NCI-H524 (cell line): ENCODE data around the gene IGLL5.

Experiments used
- DNase-seq, 2 experiments: peaks; one replicate each; lab custom pipeline; 2025; lab: John Stamatoyannopoulos, UW

Gene IGLL5

DNA sequence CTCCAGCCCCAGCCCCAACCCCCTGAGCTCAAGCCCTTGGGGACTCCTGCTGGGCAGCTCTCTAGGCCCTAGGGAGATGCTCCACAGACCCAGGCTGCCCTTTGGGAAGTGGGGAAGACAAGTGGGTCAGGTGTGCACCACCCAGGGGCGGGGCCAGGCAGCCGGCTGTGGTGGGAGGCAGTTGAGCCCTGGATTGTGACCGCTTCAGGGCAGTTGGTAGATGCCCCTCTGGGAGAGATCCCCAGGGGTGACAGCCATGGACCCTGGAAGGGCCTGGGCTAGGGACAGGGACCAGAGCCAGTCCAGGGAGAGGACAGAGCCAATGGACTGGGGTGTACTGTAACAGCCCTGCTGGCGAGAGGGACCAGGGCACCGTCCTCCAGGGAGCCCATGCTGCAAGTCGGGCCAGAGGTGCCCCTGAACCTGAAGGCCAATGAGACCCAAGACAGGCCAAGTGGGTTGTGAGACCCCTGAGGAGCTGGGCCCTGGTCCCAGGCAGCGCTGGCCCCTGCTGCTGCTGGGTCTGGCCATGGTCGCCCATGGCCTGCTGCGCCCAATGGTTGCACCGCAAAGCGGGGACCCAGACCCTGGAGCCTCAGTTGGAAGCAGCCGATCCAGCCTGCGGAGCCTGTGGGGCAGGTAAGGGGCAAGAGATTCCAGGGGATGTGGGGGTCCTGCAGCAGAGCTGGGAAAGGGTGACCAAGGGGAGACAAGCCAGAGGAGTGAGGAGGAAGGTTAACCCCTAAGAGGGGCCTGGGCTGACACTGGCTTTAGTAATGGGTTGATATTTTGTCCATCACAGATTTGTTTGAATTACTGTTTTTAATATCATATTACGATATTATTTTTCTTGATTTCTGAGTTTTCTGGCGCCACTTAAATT is at the start of gene IGLL5:
Gene IGLL5, plus strand, starts transcription at position 196 of the 883 bp plus-strand sequence. Its CDS starts 238 bp downstream, at position 434.
- DNase-seq: no peak

DNA sequence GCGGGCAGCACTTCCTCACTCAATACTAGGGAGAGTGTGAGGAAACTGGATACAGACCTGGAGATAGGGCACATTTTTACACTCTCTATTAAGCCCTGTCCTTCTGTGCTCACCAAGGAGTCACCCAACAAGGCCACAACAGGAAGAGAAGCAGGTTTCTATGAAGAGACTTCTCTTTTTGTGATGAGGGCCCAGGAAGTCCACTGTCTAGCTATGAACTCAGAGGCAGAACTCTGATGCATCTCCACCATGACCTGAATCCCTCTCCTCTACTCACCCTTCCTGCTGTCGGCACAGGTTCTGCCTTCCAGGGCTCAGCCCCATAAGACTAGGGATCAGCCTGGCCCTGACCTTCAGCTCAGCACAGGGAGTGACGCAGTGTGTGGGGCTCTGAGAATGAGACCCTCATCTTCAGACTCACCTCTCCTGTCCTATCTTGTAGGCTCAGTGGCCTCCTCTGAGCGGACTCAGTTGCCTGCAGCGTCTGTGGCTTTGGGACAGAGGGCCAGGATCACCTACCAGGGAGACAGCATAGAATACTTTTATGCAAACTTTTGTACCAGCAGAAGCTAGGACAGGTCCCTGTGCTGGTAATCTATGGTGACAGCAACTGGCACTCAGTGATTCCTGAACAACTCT is 49.3 kb upstream of the IGLL5 start:
- DNase-seq: no peak

DNA sequence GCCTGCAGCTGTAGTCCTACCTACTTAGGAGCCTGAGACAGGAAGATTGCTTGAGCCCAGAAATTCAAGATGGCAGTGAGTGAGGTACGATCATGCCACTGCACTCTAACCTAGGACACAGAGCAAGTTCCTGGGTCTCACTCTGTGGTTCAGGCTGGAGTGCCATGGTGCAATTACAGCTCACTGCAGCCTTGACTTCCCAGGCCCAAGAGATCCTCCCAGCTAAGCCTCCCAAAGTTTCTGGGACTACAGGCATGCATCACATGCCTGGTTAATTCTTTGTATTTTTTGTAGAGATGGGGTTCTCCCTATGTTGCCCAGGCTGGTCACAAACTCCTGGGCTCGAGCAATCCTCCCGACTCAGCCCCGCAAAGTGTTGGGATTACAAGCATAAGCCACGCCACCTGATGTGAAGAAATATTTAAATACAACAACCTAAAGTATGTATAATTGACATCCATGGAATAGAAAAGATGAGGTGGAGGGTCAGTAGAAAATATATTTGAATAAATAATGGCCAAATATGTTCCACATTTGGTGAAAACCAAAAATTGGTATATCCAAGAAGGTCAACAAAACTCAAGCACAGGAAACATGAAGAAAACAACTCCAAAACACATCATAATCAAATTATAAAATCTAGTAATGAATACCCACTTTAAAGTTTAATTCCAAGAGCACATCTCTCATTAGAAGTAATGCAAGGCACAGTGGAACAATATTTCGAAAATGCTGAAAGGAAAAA is 47.9 kb upstream of the IGLL5 start:
- DNase-seq: no peak

DNA sequence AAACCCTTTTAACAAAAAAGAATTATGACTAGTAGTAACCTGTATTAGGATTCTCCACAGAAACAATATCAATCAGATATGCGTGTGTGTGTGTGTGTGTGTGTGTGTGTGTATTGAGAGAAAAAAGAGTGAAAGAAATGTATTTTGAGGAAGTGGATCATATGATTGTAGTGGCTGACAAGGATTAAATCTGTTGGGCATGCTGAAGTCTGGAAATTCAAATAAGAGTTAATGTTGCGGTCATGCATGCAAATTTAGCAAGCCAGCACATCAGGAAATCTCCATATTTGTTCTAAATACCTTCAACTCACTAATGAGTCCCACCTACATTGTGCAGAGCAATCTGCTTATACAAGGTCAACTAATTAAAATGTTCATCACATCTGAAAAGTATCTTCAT is 46.8 kb upstream of the IGLL5 start:
- DNase-seq: peak in 1 of 2 experiments; percentile 52

DNA sequence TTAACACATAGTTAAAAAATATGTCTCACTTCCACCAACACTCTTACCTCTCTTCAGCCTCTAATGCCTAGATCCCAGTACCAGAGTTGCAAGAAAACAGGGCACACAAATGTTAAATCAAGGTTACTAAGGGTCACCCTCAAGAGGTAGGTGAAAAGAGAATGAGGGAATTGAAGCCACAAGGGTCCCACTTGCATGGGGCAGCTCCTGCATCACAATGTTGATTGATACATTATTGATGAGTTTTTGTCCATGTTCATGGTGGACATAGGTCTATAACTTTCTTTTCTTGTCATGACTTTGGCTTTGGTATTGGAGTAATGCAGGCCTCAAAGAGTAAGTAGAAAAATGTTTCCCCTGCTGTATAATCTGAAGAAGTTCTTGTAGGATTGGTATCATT is 46.0 kb upstream of the IGLL5 start:
- peak in 1 of 2 experiments; percentile 48 for DNase-seq

DNA sequence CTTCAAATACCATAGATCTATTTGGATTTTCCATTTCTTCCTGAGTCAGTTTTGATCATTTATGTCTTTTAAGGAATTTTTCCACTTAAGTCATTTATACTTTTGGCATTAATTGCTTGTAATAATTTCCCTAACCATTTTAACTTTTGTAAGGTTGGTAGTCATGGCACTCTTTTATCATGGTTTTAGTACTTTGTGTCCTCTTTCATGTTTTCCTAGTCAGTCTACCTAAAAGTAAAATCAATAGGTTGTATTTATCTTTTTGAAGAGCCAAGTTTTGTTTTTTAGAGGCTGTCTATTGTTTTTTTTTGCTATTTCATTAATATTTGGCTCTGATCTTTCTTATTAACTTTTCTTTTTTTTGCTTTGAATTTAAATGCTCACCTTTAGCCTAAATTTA is 45.5 kb upstream of the IGLL5 start:
- DNase-seq: no peak

DNA sequence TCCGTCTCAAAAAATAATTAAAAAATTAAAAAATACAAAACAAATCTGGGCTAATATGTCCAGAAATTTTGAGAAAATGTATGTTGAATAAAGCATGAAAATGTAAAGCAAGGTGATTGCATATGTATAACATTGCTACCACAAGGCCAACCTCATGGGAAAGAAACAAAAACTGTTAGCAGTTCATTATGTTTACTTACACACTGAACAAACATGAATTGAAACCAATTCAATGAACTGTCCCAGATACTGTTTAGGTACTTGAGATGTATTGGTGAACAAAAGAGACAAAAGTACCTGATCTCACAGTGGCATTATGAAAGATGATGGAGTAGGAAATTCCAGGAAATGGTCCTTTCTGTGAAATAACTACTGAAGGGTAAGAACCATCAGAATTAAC is 43.8 kb upstream of the IGLL5 start:
- DNase-seq: no peak

DNA sequence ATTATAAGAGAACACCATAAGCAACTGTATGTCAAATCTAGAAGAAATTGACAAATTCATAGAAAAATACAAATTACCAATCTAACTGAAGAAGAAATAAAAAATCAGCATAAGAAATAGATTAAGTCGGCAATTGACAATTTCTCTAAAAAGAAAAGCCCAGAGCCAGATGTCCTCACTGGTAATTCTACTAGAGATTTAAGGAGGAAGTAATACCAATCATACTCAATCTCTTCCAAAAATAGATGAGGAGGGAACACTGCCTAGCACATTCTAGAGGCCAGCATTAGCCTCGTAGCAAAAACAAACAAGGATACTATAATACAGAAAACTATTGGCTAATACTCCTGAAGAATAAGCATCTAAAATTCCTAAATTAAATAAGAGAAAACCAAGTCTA is 40.4 kb upstream of the IGLL5 start:
- no peak for DNase-seq

DNA sequence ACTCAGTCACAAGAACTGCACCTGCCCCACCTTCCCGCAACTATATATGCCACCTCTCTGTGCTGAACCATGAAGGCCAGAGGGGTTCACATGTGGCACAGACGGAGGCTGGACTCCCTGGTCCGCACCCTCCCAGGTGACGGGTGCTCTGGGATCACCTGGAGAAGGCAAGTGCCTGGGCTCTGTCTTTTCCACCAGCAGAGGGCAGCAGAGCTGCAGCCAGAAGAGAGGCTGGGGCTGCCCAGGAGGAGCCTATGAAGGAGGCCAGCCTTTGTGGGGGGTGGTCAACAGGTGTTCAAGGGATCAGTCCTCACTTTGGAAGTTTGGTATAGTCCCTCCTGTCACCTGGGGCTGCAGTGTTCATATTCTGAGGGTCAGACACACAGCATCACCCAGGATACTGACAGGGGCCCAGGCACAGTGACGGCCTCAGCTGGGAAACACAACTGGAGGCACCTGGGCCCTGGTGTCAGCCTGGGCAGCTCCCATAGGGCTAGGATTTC is 39.2 kb upstream of the IGLL5 start:
- DNase-seq: peak in 1 of 2 experiments; percentile 56

DNA sequence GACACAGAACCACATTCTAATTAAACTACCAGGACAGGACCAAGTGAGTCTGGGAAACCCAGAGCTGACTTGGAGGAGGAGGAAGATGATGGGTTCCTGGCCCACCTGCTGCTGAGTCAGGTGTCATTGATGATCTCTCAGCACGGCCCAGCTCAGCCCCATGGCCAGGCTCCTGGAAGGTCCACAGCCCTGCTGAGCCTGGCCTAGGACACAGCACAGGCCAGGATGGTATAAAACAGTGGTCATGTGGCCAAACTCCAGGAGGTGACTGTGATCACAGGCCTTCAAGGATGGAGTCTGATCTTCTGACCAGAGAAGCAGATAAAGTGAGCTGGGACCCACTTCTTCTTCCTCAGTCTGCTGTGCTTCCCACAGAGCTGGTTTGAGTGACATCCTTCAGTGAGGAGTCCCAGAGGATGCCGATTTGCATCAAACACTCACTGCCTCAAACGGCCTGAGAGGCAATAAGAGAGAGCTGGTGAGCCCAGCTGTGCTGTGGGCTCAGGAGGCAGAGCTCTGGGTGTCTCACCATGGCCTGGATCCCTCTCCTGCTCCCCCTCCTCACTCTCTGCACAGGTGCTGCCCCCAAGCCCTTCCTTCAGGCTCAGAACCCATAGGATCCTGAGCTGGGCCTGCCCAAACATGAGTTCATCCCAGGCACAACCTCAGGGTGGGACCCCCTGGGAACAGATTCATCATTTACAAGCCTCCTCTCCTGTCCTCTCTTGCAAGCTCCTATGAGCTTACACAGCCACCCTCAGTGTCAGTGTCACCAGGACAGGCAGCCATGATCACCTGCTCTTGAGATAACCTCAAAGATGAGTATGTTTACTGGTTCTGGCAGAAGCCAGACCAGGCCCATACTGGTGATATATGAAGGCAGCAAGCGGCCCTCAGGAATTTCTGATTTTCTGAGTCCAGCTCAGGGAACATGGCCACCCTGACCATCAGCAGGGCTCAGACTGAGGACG is 37.7 kb upstream of the IGLL5 start:
- no peak for DNase-seq

DNA sequence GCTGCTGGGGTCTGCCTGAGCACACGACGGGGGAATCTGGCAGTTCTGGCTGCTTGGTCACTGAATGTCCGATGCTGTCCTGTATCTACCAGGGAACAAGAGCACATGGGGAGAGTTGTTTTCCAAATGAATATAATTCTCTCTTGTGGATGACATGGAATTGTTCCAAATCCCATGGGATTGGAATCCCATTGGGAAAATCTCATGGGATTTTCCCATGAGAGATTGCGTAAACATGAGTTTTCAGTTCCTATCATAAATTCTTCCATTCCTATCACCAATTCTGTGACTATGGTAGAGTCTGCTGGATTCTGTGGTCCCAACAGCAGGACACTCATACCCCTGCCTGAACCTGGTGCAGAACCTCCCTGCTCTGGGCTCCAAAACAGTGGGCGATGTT is 35.6 kb upstream of the IGLL5 start:
- DNase-seq: no peak

DNA sequence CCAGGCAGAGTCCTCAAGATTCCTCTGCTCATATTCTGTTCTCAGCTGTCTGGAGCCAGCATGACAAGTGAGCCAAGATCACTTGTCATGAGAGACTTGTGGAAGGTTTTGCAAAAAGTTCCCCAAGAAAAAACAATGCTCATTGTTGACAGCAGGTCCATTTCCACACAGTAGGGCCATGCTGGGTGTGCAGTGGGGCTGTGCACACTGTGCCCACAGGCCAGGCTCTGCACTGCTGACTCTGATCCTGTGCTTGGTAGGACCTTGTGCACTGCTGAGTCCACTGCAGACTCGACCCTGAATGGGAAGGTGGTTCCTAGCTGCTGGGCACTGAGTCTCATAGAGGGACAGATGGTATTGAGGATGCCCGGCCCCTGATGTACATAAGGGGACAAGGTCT is 33.9 kb upstream of the IGLL5 start:
- DNase-seq: no peak

DNA sequence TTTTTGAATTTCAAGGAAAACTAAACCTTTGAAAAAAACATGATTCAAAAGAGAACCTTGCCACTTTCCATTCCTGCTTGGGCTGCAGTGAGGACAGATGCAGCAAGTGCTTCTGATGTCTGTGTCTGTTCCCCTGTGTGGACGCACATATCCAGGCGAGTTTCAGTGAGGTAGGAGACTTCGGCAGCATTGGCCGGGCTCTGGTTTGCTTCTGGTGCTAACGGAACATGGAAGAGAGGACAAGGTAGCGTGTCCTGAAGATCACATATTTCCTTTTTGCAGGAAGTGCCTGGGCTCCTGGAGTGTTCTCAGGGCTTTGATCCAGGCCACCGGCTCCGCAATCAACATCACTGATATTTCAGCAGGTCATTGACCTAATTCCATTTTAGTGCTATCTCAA is 33.1 kb upstream of the IGLL5 start:
- no peak for DNase-seq

DNA sequence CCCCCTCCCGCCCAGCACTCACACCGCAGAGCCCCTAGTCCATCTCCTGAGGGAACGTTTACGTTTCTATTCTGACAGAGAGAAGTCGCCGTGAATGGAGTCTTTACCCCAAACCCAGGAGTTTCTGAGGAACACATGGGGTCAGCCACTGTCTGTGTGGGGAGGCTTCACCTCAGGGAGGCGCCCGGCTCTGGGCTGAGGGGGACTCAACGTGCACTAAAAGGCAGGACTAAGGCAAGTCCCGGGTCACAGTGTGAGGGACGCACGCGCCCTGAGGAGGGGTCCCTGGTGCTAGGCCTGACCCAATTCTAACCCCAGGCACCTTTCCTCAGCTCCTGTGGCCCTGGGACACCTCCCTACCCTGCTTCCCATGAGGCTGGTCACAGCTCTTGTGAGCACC is 32.5 kb upstream of the IGLL5 start:
- DNase-seq: no peak

DNA sequence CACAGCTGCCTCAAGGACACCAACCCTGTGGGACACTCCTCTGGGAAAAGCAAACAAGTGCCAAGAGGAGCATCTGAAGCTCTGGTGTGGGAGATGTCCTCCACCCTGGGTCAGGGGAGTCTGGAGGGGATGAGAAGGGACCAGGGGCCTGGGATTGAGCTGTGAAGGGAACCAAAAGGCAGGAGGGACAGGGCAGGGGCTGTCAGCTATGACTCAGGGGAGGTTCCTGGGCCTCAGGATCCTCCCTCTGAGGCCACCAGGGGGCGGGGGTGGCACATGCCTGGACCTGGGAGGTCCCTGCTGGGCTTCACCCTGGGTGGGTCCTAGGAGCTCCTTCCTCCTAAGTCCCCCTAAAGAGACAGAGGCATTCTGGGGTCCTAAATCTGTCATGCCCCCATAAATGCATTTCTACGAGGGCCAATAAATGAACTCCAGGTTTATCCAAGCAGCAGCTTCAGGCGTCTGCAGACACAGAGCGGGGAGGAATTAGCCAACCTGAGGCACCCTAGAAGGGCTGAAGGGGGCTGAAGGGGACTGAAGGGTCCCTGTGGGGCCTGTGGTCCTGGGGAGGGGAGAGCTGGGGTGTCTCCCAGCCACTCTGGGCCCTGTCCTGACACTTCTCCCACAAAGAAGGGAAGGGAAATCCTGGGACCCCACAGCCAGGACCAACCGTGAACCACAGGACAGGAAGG is 31.9 kb upstream of the IGLL5 start:
- DNase-seq: peak in 1 of 2 experiments; percentile 43

DNA sequence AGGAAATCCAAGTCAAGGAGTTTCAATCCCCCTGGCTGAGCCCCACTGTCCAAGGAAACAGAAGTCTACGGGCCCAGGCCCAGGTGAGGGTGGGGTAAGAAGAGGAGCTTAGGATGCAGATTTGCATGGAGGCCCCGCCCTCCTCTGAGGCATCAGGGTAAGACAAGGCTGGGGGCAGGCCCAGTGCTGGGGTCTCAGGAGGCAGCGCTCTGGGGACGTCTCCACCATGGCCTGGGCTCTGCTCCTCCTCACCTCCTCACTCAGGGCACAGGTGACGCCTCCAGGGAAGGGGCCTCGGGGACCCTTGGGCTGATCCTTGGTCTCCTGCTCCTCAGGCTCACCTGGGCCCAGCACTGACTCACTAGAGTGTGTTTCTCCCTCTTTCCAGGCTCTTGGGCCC is 31.3 kb upstream of the IGLL5 start:
- no peak for DNase-seq

DNA sequence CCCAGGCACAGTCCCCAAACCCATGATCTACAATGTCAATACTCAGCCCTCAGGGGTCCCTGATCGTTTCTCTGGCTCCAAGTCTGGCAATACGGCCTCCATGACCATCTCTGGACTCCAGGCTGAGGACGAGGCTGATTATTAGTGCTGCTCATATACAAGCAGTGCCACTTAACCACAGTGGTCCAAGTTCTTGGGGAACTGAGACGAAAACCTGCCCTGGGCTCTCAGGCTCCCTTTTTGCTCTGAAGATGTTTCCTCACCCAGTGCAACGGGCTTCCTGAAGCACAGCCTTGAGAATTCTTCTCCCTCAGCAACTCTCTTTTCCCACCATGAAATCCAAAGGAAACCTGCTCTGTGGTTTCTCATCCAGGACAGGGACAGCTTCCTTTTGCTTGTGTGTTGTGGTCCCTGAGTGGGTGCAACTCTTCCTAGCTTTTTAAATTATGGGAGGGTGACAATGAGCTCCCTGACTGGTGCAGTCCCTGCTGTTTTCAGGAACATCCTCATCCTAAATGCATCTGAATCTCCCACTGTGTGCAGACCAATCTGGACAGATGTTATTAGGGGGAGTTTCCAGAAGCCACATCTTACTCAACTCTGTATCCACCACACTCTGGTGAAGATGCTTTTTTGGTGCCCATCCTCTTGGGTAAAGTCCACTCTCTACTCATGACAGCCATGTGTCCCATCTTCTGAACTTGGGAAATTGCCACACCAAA is 30.6 kb upstream of the IGLL5 start:
- no peak for DNase-seq

DNA sequence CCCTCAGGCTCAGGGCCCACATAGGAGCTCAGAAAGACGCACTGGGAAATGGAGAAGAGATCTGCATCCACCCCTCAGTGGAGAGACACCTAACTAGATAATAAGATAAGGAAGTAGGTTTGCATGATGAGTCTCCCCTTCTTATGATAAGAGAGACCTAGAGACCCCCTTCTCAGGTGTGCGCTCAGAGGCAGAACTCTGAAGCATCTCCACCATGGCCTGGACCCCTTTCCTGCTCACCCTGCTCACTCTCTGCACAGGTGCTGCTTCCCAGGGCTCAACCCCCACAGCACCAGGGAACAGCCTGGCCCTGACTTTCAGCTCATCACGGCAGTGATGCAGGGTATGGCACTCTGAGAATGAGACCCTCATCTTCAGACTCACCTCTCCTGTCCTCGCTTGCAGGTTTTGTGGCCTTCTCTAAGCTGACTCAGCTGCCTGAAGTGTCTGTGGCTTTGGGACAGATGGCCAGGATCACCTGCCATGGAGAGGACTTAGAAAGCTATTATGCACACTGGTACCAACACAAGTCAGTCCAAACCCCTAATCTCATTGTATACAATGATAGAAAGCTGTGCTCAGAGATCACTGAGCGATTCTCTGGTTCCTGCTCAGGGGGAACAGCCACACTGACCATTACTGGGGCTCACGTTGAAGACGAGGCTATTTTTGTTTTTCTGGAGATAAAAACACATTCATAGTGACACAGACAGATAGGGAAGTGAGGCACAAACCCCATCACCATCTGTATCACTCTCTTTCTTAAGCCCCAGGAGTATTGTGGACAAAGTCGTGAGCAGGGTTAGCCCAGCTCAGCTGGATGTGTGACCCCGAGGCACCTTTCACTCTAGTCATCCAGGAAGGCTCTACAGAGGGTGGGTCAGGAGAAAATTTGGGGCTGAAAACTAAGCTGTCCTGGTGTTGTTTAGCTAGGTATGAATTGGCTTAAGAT is 29.7 kb upstream of the IGLL5 start:
- DNase-seq: peak in 1 of 2 experiments; percentile 61

DNA sequence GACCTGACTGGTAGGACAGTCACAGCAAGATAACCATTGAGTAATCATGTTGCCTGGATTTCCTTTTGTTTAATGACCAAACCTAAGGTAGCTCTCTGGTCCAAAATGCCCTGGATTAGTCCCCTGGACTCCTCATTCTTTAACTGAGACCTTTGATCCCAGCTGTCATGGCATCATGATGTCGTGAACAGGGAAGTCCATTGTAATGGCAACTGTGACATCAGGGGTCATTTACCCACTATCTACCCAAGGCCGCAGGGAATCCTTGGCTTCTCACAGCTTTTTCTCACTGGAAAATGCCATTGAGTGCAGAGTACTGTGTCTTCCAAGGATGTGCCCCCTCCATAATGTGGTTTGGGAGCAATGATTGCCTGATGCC is 29.1 kb upstream of the IGLL5 start:
- DNase-seq: no peak
